Stimulated activated CD4-positive, alpha-beta T cell treated with anti-CD3 and anti-CD28 coated beads, Interleukin-12 subunit alpha, Interleukin-12 subunit beta, amount 100 ng/mL, for 24 hours (primary cell): ENCODE data around the gene IL20.
A peak's percentile ranks its signal among the peaks of the same experiment; 100 is the strongest.

Source experiments
- DNase-seq, 2 experiments: peaks; one replicate each; pipeline ENCODE4 v3.0.0-alpha.2; 2020; ENCODE audit warnings: low read depth in 2 of 2

The IL20 gene

GRCh38 chr1:206902702-206903101, 37.3 kb downstream of the IL20 start:
- no peak for DNase-seq

GRCh38 chr1:206903687-206904086, 38.3 kb downstream of the IL20 start:
- no peak for DNase-seq

- DNase-seq: no peak
Measured at GRCh38 chr1:206904423-206905142, 39.2 kb downstream of the IL20 start.

- DNase-seq: peak in 1 of 2 experiments; percentile 42
Measured at GRCh38 chr1:206905295-206906164, 40.1 kb downstream of the IL20 start.

GRCh38 chr1:206907304-206907991, 42.0 kb downstream of the IL20 start:
- DNase-seq: no peak

GRCh38 chr1:206908038-206908437, 42.6 kb downstream of the IL20 start:
- no peak for DNase-seq

GRCh38 chr1:206909161-206909882, 43.9 kb downstream of the IL20 start:
- DNase-seq: no peak

GRCh38 chr1:206909883-206910318, 44.5 kb downstream of the IL20 start:
- no peak for DNase-seq

GRCh38 chr1:206911064-206911663, 45.7 kb downstream of the IL20 start:
- DNase-seq: no peak

GRCh38 chr1:206912445-206913095, 47.1 kb downstream of the IL20 start:
- DNase-seq: peak in 1 of 2 experiments; percentile 58

GRCh38 chr1:206913766-206914537, 48.5 kb downstream of the IL20 start:
- no peak for DNase-seq

- no peak for DNase-seq
Measured at GRCh38 chr1:206915030-206915735, 49.8 kb downstream of the IL20 start.

GRCh38 chr1:206916000-206916709, 50.7 kb downstream of the IL20 start:
- no peak for DNase-seq

GRCh38 chr1:206918076-206918475, 52.7 kb downstream of the IL20 start:
- no peak for DNase-seq
